K562 (cell line): Measurements from ENCODE around the gene TMEM107. TPM values are rescaled to one million over a fixed set of nuclear protein-coding genes. Genes with fewer than 3 reads are reported as not detected.
A peak's percentile ranks its signal among the peaks of the same experiment; 100 is the strongest.

Experiments
- CXXC5 ChIP-seq: fragments of 250-450 bp; sonication (Bioruptor Pico); IDR thresholded peaks from 2 replicates; pipeline ENCODE4 v1.8.0; 2022; ENCODE audit warnings: inconsistent platforms, mild to moderate bottlenecking, moderate library complexity
- HDAC6 ChIP-seq: IDR thresholded peaks from 2 replicates; pipeline ENCODE4 v1.6.1; 2012; ENCODE audit warnings: low read depth, mild to moderate bottlenecking, control low read depth, inconsistent platforms, low read length, moderate library complexity
- HLTF ChIP-seq: fragments of 450-650 bp; IDR thresholded peaks from 2 replicates; pipeline ENCODE4 v1.6.1; 2016
- HMBOX1 ChIP-seq: sonication (generic); IDR thresholded peaks from 2 replicates; pipeline ENCODE4 v1.6.1; 2016
- ILF3 ChIP-seq: fragments of 450-650 bp; IDR thresholded peaks from 2 replicates; pipeline ENCODE4 v1.6.1; 2018; ENCODE audit warnings: antibody characterized with exemption, mild to moderate bottlenecking, moderate library complexity, borderline replicate concordance
- PHTF2 ChIP-seq: fragments of 250-450 bp; sonication (Bioruptor Pico); IDR thresholded peaks from 2 replicates; pipeline ENCODE4 v1.5.0; 2021; ENCODE audit warnings: mild to moderate bottlenecking
- SIX5 ChIP-seq, 2 experiments: IDR thresholded peaks; 2 replicates each; pipeline ENCODE4 v1.6.1; 2011; ENCODE audit warnings: low read length in 2 of 2, borderline replicate concordance in 1 of 2, low read depth in 1 of 2, mild to moderate bottlenecking in 1 of 2, moderate library complexity in 1 of 2; ENCODE audit not compliant: insufficient read depth in 1 of 2
- ZNF165 ChIP-seq: fragments of 250-450 bp; sonication (Bioruptor Pico); IDR thresholded peaks from 2 replicates; pipeline ENCODE4 v1.4.0; 2020; ENCODE audit warnings: borderline replicate concordance
- ZNF609 ChIP-seq: sonication (generic); formaldehyde crosslinking; IDR thresholded peaks from 2 replicates; pipeline ENCODE4 v1.8.1; 2023; ENCODE audit warnings: missing genetic modification reagents, mild to moderate bottlenecking, borderline replicate concordance
- ZNF778 ChIP-seq: fragments of 450-650 bp; formaldehyde crosslinking; IDR thresholded peaks from 2 replicates; pipeline ENCODE4 v1.4.0; 2020; ENCODE audit warnings: mild to moderate bottlenecking, moderate library complexity
- polyA plus RNA-seq, 8 experiments: library from polyadenylated mRNA; depleted of rRNA in 4 of 8; stranded (reverse) in 5 of 8; unstranded in 3 of 8; fragments of >200 nt; fragmentation: Nextera tagmentation in 2 of 8; fragmentation: Illumina TruSeq in 1 of 8; extraction: Ambion mirVana in 2 of 8; extraction: Trizol in 1 of 8; gene quantifications; 2 replicates each; pipeline versions ENCODE4 v1.2.1 to v1.2.3, GENCODE V29; 2011 to 2014; ENCODE audit warnings: inconsistent platforms in 1 of 8, missing spikeins in 1 of 8
- total RNA-seq, 7 experiments: library from RNA; depleted of rRNA in 6 of 7; stranded (reverse); fragments of >200 nt in 6 of 7; fragmentation: Illumina TruSeq in 2 of 7; extraction: Trizol in 2 of 7; gene quantifications; 2 replicates each; pipeline versions ENCODE4 v1.2.1 to v1.2.3, GENCODE V29; 2011 to 2021; ENCODE audit warnings: low replicate concordance in 1 of 7
- TF ChIP-seq, protein P1 (sequence below): IDR thresholded peaks from 2 replicates; pipeline ENCODE4 v1.6.1; 2011; ENCODE audit warnings: borderline replicate concordance, low read depth, mild to moderate bottlenecking, moderate library complexity, low read length; ENCODE audit not compliant: insufficient read depth, poor library complexity, severe bottlenecking
- TF ChIP-seq, protein P2 (sequence below): sonication (generic); formaldehyde crosslinking; IDR thresholded peaks from 2 replicates; pipeline ENCODE4 v1.8.0; 2022; ENCODE audit warnings: mild to moderate bottlenecking, low read depth, missing genetic modification reagents
- TF ChIP-seq, protein P3 (sequence below), 2 experiments: IDR thresholded peaks in 1 of 2; conservative IDR thresholded peaks in 1 of 2; 2 replicates each; pipeline ENCODE4 v1.6.1; 2016; ENCODE audit warnings: low read depth in 2 of 2, mild to moderate bottlenecking in 1 of 2, missing compliant biosample characterization in 1 of 2, missing genetic modification characterization in 1 of 2, moderate library complexity in 1 of 2

The TMEM107 gene
- total and polyA plus RNA-seq, 9 of the 15 experiments (the other 6 are each of a cell fraction or from before 2014, with no cell fraction given) = 7.1 to 26.2 (median 16.9) TPM

GRCh38 chr17:8187517-8188262 is 11.5 kb upstream of the TMEM107 start (continued):
- TF ChIP-seq, protein P1, sequence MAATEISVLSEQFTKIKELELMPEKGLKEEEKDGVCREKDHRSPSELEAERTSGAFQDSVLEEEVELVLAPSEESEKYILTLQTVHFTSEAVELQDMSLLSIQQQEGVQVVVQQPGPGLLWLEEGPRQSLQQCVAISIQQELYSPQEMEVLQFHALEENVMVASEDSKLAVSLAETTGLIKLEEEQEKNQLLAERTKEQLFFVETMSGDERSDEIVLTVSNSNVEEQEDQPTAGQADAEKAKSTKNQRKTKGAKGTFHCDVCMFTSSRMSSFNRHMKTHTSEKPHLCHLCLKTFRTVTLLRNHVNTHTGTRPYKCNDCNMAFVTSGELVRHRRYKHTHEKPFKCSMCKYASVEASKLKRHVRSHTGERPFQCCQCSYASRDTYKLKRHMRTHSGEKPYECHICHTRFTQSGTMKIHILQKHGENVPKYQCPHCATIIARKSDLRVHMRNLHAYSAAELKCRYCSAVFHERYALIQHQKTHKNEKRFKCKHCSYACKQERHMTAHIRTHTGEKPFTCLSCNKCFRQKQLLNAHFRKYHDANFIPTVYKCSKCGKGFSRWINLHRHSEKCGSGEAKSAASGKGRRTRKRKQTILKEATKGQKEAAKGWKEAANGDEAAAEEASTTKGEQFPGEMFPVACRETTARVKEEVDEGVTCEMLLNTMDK = no peak
- TF ChIP-seq CXXC5 (CRISPR knock-in tag) (peak; percentile 67), HDAC6 (no peak), SIX5 (IDR thresholded peaks at IDR 0.05; ENCODE audit: borderline replicate concordance in 1 of 2, insufficient read depth in 1 of 2, low read depth in 1 of 2, low read length in 2 of 2) (no peak), ILF3 (no peak; the same call in 1 of the 2 replicates), ZNF165 (no peak), HLTF (no peak), ZNF609 (CRISPR knock-in tag) (no peak), ZNF778 (CRISPR knock-in tag) (no peak), HMBOX1 (peak; percentile 5), PHTF2 (CRISPR knock-in tag) (no peak)
- TF ChIP-seq, protein P2, sequence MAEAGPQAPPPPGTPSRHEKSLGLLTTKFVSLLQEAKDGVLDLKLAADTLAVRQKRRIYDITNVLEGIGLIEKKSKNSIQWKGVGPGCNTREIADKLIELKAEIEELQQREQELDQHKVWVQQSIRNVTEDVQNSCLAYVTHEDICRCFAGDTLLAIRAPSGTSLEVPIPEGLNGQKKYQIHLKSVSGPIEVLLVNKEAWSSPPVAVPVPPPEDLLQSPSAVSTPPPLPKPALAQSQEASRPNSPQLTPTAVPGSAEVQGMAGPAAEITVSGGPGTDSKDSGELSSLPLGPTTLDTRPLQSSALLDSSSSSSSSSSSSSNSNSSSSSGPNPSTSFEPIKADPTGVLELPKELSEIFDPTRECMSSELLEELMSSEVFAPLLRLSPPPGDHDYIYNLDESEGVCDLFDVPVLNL (CRISPR knock-in tag) = 0 out of 2 replicates have a peak, but pooled peaks have one; percentile 26
- TF ChIP-seq, protein P3, sequence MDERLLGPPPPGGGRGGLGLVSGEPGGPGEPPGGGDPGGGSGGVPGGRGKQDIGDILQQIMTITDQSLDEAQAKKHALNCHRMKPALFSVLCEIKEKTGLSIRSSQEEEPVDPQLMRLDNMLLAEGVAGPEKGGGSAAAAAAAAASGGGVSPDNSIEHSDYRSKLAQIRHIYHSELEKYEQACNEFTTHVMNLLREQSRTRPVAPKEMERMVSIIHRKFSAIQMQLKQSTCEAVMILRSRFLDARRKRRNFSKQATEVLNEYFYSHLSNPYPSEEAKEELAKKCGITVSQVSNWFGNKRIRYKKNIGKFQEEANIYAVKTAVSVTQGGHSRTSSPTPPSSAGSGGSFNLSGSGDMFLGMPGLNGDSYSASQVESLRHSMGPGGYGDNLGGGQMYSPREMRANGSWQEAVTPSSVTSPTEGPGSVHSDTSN (CRISPR knock-in tag; IDR thresholded peaks at IDR 0.05; ENCODE audit: low read depth) = no peak
- TF ChIP-seq, protein P3 (tag; conservative IDR thresholded peaks at IDR 0.05; ENCODE audit: low read depth) = no peak
